ENCODE measurements around the gene ATP13A5. TPM values are rescaled to one million over a fixed set of nuclear protein-coding genes. Genes with fewer than 3 reads are reported as not detected.

The ATP13A5 gene
- total RNA-seq, 1 experiment from 2014 or later: not detected

DNA sequence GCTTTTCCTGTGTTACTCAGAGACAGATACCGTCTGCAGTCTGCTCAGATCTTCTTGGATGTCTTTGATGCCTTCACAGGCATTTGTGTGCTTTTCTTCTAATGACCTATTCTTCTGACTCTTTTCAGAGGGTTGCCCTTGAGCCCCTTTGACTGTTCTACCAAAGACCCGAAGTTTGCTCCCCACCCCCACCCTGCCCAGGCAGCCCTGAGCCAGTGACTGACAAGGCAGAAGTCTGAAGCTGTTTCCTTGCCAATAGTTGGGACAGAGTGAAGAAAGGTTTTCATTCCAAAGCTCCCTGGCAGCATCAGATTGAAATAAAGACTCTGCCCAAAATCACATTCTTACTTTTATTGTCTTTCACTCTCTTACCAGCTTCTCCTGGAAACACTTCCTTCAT lies 9.0 kb upstream of the ATP13A5 start:
- in situ Hi-C loops (cut with HindIII; ENCODE audit: low pct_unique_long_range_greater_than_20kb, low sequenced_read_pairs) (no loop called here), intact Hi-C loops (cut with micrococcal nuclease; ENCODE audit: unreplicated experiment) (no loop called here)
- CTCF ChIA-PET: no interaction called here
- no peak overlapping the region for H3K4me3 ChIP-seq (ENCODE audit: low read depth in 2 of 2, low read length in 2 of 2)
- TF ChIP-seq TCF7L2 (IDR thresholded peaks at IDR 0.05; ENCODE audit: low read depth, low read length): no peak
- TF ChIP-seq POLR2AphosphoS5 (IDR thresholded peaks at IDR 0.05; ENCODE audit: low read depth, low read length): no peak
- TF ChIP-seq, protein P1, sequence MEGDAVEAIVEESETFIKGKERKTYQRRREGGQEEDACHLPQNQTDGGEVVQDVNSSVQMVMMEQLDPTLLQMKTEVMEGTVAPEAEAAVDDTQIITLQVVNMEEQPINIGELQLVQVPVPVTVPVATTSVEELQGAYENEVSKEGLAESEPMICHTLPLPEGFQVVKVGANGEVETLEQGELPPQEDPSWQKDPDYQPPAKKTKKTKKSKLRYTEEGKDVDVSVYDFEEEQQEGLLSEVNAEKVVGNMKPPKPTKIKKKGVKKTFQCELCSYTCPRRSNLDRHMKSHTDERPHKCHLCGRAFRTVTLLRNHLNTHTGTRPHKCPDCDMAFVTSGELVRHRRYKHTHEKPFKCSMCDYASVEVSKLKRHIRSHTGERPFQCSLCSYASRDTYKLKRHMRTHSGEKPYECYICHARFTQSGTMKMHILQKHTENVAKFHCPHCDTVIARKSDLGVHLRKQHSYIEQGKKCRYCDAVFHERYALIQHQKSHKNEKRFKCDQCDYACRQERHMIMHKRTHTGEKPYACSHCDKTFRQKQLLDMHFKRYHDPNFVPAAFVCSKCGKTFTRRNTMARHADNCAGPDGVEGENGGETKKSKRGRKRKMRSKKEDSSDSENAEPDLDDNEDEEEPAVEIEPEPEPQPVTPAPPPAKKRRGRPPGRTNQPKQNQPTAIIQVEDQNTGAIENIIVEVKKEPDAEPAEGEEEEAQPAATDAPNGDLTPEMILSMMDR (IDR thresholded peaks at IDR 0.05): no peak
- TF ChIP-seq SIN3A (IDR thresholded peaks at IDR 0.05; ENCODE audit: borderline replicate concordance, insufficient read depth, low read depth, low read length): no peak
- TF ChIP-seq, protein P2, sequence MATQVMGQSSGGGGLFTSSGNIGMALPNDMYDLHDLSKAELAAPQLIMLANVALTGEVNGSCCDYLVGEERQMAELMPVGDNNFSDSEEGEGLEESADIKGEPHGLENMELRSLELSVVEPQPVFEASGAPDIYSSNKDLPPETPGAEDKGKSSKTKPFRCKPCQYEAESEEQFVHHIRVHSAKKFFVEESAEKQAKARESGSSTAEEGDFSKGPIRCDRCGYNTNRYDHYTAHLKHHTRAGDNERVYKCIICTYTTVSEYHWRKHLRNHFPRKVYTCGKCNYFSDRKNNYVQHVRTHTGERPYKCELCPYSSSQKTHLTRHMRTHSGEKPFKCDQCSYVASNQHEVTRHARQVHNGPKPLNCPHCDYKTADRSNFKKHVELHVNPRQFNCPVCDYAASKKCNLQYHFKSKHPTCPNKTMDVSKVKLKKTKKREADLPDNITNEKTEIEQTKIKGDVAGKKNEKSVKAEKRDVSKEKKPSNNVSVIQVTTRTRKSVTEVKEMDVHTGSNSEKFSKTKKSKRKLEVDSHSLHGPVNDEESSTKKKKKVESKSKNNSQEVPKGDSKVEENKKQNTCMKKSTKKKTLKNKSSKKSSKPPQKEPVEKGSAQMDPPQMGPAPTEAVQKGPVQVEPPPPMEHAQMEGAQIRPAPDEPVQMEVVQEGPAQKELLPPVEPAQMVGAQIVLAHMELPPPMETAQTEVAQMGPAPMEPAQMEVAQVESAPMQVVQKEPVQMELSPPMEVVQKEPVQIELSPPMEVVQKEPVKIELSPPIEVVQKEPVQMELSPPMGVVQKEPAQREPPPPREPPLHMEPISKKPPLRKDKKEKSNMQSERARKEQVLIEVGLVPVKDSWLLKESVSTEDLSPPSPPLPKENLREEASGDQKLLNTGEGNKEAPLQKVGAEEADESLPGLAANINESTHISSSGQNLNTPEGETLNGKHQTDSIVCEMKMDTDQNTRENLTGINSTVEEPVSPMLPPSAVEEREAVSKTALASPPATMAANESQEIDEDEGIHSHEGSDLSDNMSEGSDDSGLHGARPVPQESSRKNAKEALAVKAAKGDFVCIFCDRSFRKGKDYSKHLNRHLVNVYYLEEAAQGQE (IDR thresholded peaks at IDR 0.05; ENCODE audit: insufficient read depth in 1 of 2, low read depth in 2 of 2, low read length in 1 of 2): no peak
- H3K27ac ChIP-seq (ENCODE audit: low read length): no peak overlapping the region
- no peak for ATAC-seq
- no peaks in the 10 kb centered on the region for H3K4me1 ChIP-seq (ENCODE audit: control insufficient read depth, insufficient read depth, low read length)
- H3K36me3 ChIP-seq (ENCODE audit: control insufficient read depth, insufficient read depth, low read length): no peaks in the 10 kb centered on the region
- POLR2A ChIA-PET: no interaction called here
- no peak for DNase-seq (ENCODE audit: low read depth, low spot score)
- no TSS peak for BruUV-seq (replicated peaks)
- H3K9me3 ChIP-seq (ENCODE audit: control insufficient read depth, insufficient read depth, low read depth, low read length): no peaks in the 10 kb centered on the region
- H3K27me3 ChIP-seq (ENCODE audit: control insufficient read depth, insufficient read depth, low read length): peaks cover 8% of the 10 kb centered on the region; the same call in 1 of the 2 replicates

GRCh38 chr3:193377591-193377990 lies 962 bp downstream of the ATP13A5 start:
- in situ Hi-C loops (cut with HindIII; ENCODE audit: low pct_unique_long_range_greater_than_20kb, low sequenced_read_pairs): no loop called here
- no peak for TF ChIP-seq SIN3A (IDR thresholded peaks at IDR 0.05; ENCODE audit: borderline replicate concordance, insufficient read depth, low read depth, low read length)
- TF ChIP-seq, protein P1 (IDR thresholded peaks at IDR 0.05): no peak
- TF ChIP-seq POLR2AphosphoS5 (IDR thresholded peaks at IDR 0.05; ENCODE audit: low read depth, low read length): no peak
- TF ChIP-seq TCF7L2 (IDR thresholded peaks at IDR 0.05; ENCODE audit: low read depth, low read length): no peak
- TF ChIP-seq, protein P2 (IDR thresholded peaks at IDR 0.05; ENCODE audit: insufficient read depth in 1 of 2, low read depth in 2 of 2, low read length in 1 of 2): no peak
- ATAC-seq (no peak), DNase-seq (ENCODE audit: low read depth, low spot score) (no peak)
- intact Hi-C loops (cut with micrococcal nuclease; ENCODE audit: unreplicated experiment): no loop called here
- no peak overlapping the region for H3K27ac ChIP-seq (ENCODE audit: low read length)
- H3K36me3 ChIP-seq (ENCODE audit: control insufficient read depth, insufficient read depth, low read length): no peaks in the 10 kb centered on the region
- H3K9me3 ChIP-seq (ENCODE audit: control insufficient read depth, insufficient read depth, low read depth, low read length): no peaks in the 10 kb centered on the region
- no peaks in the 10 kb centered on the region for H3K4me1 ChIP-seq (ENCODE audit: control insufficient read depth, insufficient read depth, low read length)
- ChIA-PET CTCF (no interaction called here), POLR2A (no interaction called here)
- BruUV-seq (replicated peaks): no TSS peak
- H3K27me3 ChIP-seq (ENCODE audit: control insufficient read depth, insufficient read depth, low read length): peaks cover 8% of the 10 kb centered on the region; the same call in 1 of the 2 replicates
- no peak overlapping the region for H3K4me3 ChIP-seq (ENCODE audit: low read depth in 2 of 2, low read length in 2 of 2)

Data from Panc1 (cell line).